Right renal pelvis (tissue), 4 donors: ENCODE data around the gene KCNJ4. TPM values are rescaled to one million over a fixed set of nuclear protein-coding genes. Genes with fewer than 3 reads are reported as not detected.
"Not testable (repeated sequence)": the region's sequence is repeated elsewhere in the genome, so short reads cannot be mapped to it uniquely, and the experiment has no call there.

Experiments
- DNase-seq, 4 donors: peaks; one replicate each; pipeline ENCODE4 v3.0.0-alpha.2; 2013; ENCODE audit warnings: low read depth in 4 of 4, low spot score in 3 of 4, missing footprints in 1 of 4
- polyA plus RNA-seq, 4 donors: library from polyadenylated mRNA; unstranded; fragments of 120-200 nt; gene quantifications; one replicate each; pipeline ENCODE4 v1.2.1, GENCODE V29; 2013; ENCODE audit not compliant: insufficient read length in 4 of 4

Gene KCNJ4
- polyA plus RNA-seq, 4 donors, result 0.17 to 0.51 (median 0.28) TPM

GRCh38 chr22:38396440-38397069 lies 58.4 kb downstream of the KCNJ4 start:
- DNase-seq, result not testable (repeated sequence)

- DNase-seq, result not testable (repeated sequence)
Measured at GRCh38 chr22:38395944-38396343, 59.1 kb downstream of the KCNJ4 start.

GRCh38 chr22:38394929-38395624 lies 59.9 kb downstream of the KCNJ4 start:
- not testable (repeated sequence) for DNase-seq

- not testable (repeated sequence) for DNase-seq
Measured at GRCh38 chr22:38389428-38389818, 65.6 kb downstream of the KCNJ4 start.

- DNase-seq, result not testable (repeated sequence)
Measured at GRCh38 chr22:38388506-38389427, 66.2 kb downstream of the KCNJ4 start.

- not testable (repeated sequence) for DNase-seq
Measured at GRCh38 chr22:38386918-38387317, 68.1 kb downstream of the KCNJ4 start.

GRCh38 chr22:38383417-38383816 lies 71.6 kb downstream of the KCNJ4 start:
- DNase-seq, result no peak

GRCh38 chr22:38381371-38381770 lies 73.6 kb downstream of the KCNJ4 start:
- DNase-seq, result not testable (repeated sequence)

Other genes starting within 250 kb of the KCNJ4 start
- 10 to 100 TPM; 37.9 to 45.4 (median 40.9) TPM for gene TMEM184B, start 182.2 kb downstream of the KCNJ4 start, polyA plus RNA-seq
- gene CSNK1E, start 137.8 kb downstream of the KCNJ4 start, polyA plus RNA-seq, result 100 to 1,000 TPM; 111 to 146 (median 127) TPM
- 10 to 100 TPM; 12.5 to 15.2 (median 13.4) TPM for gene KDELR3, start 12.9 kb upstream of the KCNJ4 start, polyA plus RNA-seq
- 100 to 1,000 TPM; 741 to 959 (median 857) TPM for gene DDX17, start 51.1 kb upstream of the KCNJ4 start, polyA plus RNA-seq
- 1 to 10 TPM; 4.1 to 5.3 (median 5.0) TPM for gene DMC1, start 115.0 kb upstream of the KCNJ4 start, polyA plus RNA-seq
- 1 to 10 TPM; 4.3 to 8.0 (median 5.0) TPM for gene FAM227A, start 201.2 kb upstream of the KCNJ4 start, polyA plus RNA-seq
- gene CBY1, start 201.4 kb upstream of the KCNJ4 start, polyA plus RNA-seq, result 10 to 100 TPM; 57.3 to 61.9 (median 61.2) TPM
- gene TOMM22, start 226.8 kb upstream of the KCNJ4 start, polyA plus RNA-seq, result 100 to 1,000 TPM in 2 of 4 donors, 10 to 100 TPM in 2; 96.7 to 105 (median 101) TPM
- 10 to 100 TPM; 37.9 to 45.2 (median 40.3) TPM for gene JOSD1, start 245.7 kb upstream of the KCNJ4 start, polyA plus RNA-seq